Hepatocyte (in vitro differentiated cells): ENCODE results near the gene XDH. TPM values are rescaled to one million over a fixed set of nuclear protein-coding genes. Genes with fewer than 3 reads are reported as not detected.

Source experiments
- DNase-seq: peaks from one replicate; pipeline ENCODE4 v3.0.0-alpha.2; 2016; ENCODE audit warnings: low spot score
- H2AFZ ChIP-seq: fragments of 200-600 bp; sonication (generic); 2 replicates; pipeline ENCODE4 v1.6.0; 2016; ENCODE audit warnings: antibody characterized with exemption, mild to moderate bottlenecking
- H3K27ac ChIP-seq: fragments of 200-600 bp; sonication (generic); 2 replicates; pipeline ENCODE4 v1.5.1; 2016; ENCODE audit warnings: mild to moderate bottlenecking
- H3K27me3 ChIP-seq: fragments of 200-600 bp; sonication (generic); 2 replicates; pipeline ENCODE4 v1.6.1; 2016
- H3K36me3 ChIP-seq: fragments of 200-600 bp; sonication (generic); replicated peaks from 2 replicates; pipeline ENCODE4 v1.5.1; 2016; ENCODE audit warnings: low read depth; ENCODE audit not compliant: insufficient read depth
- H3K4me1 ChIP-seq: fragments of 200-600 bp; sonication (generic); 2 replicates; pipeline ENCODE4 v1.5.1; 2016; ENCODE audit warnings: mild to moderate bottlenecking, moderate library complexity; ENCODE audit not compliant: insufficient read depth
- H3K4me2 ChIP-seq: fragments of 200-600 bp; sonication (generic); 2 replicates; pipeline ENCODE4 v1.6.0; 2016
- H3K4me3 ChIP-seq: fragments of 200-600 bp; sonication (generic); 2 replicates; pipeline ENCODE4 v1.5.1; 2016; ENCODE audit warnings: mild to moderate bottlenecking
- H3K79me2 ChIP-seq: fragments of 200-600 bp; sonication (generic); 2 replicates; pipeline ENCODE4 v1.6.0; 2017; ENCODE audit warnings: mild to moderate bottlenecking
- H3K9me2 ChIP-seq: fragments of 200-600 bp; sonication (generic); replicated peaks from 2 replicates; pipeline ENCODE4 v1.6.0; 2017; ENCODE audit warnings: mild to moderate bottlenecking; ENCODE audit not compliant: insufficient read depth
- H3K9me3 ChIP-seq: fragments of 200-600 bp; sonication (generic); 2 replicates; pipeline ENCODE4 v1.5.1; 2016; ENCODE audit warnings: low read depth, mild to moderate bottlenecking
- H4K20me1 ChIP-seq: fragments of 200-600 bp; sonication (generic); 2 replicates; pipeline ENCODE4 v1.6.0; 2016; ENCODE audit warnings: mild to moderate bottlenecking; ENCODE audit not compliant: insufficient read depth, poor library complexity, severe bottlenecking
- CTCF ChIP-seq: fragments of 200-600 bp; sonication (generic); IDR thresholded peaks from 2 replicates; pipeline ENCODE4 v1.5.1; 2016; ENCODE audit warnings: antibody characterized with exemption, mild to moderate bottlenecking; ENCODE audit not compliant: poor library complexity
- EZH2 ChIP-seq: fragments of 200-600 bp; sonication (generic); IDR thresholded peaks from 2 replicates; pipeline ENCODE4 v1.6.1; 2016; ENCODE audit warnings: antibody characterized with exemption, mild to moderate bottlenecking, borderline replicate concordance
- EZH2phosphoT487 ChIP-seq: fragments of 200-600 bp; sonication (generic); IDR thresholded peaks from one replicate; pipeline ENCODE4 v1.6.1; 2018; ENCODE audit warnings: antibody characterized with exemption, mild to moderate bottlenecking, low read depth, moderate library complexity; ENCODE audit not compliant: unreplicated experiment, severe bottlenecking
- WGBS: methylation state at CpG from one replicate; pipeline ENCODE4 v1.1.6; 2016; ENCODE audit warnings: low lambda C conversion rate; ENCODE audit errors: missing lambda C conversion rate; 5-methylcytosine and 5-hydroxymethylcytosine counted together
- polyA plus RNA-seq: library from polyadenylated mRNA; unstranded; fragments of >200 nt; fragmentation: Nextera tagmentation; extraction: Ambion mirVana; gene quantifications from 2 replicates; pipeline ENCODE4 v1.2.1, GENCODE V29; 2016
- total RNA-seq: library from RNA; depleted of rRNA; stranded (reverse); fragments of >200 nt; gene quantifications from 2 replicates; pipeline ENCODE4 v1.2.3, GENCODE V29; 2014

XDH gene
- total and polyA plus RNA-seq, 2 experiments from 2014 or later, result 1.6 to 6.7 TPM

- Histone ChIP-seq H4K20me1 (no peaks in the 10 kb centered on the region), H3K9me3 (no peaks in the 10 kb centered on the region), H3K9me2 (no peaks in the 10 kb centered on the region), H3K4me2 (no peak overlapping the region), H3K36me3 (no peaks in the 10 kb centered on the region), H3K4me3 (no peak overlapping the region), H3K27me3 (no peaks in the 10 kb centered on the region), H3K27ac (no peak overlapping the region), H3K4me1 (no peaks in the 10 kb centered on the region), H2AFZ (no peak overlapping the region), H3K79me2 (no peaks in the 10 kb centered on the region)
- DNase-seq, result no peak
- 91% methylated on average over 2 of the region's 2 CpGs for WGBS
- TF ChIP-seq CTCF, result no peak
- TF ChIP-seq EZH2, result no peak
- no peak for TF ChIP-seq EZH2phosphoT487
Observed at GRCh38 chr2:31442376-31442775, 27.8 kb upstream of the XDH start.

GRCh38 chr2:31440764-31441163 is 26.2 kb upstream of the XDH start:
- Histone ChIP-seq H2AFZ (no peak overlapping the region), H3K79me2 (no peaks in the 10 kb centered on the region), H3K36me3 (no peaks in the 10 kb centered on the region), H3K27me3 (no peaks in the 10 kb centered on the region), H3K9me3 (no peaks in the 10 kb centered on the region), H3K4me1 (no peaks in the 10 kb centered on the region), H3K27ac (no peak overlapping the region), H4K20me1 (no peaks in the 10 kb centered on the region), H3K4me2 (no peak overlapping the region), H3K9me2 (no peaks in the 10 kb centered on the region), H3K4me3 (no peak overlapping the region)
- TF ChIP-seq EZH2phosphoT487 (no peak), CTCF (no peak), EZH2 (no peak)
- DNase-seq, result no peak
- WGBS, result 70% methylated on average over 2 of the region's 2 CpGs

- Histone ChIP-seq H3K27ac (no peak overlapping the region), H3K27me3 (no peaks in the 10 kb centered on the region), H4K20me1 (no peaks in the 10 kb centered on the region), H3K36me3 (no peaks in the 10 kb centered on the region), H3K79me2 (no peaks in the 10 kb centered on the region), H3K9me3 (no peaks in the 10 kb centered on the region), H3K4me2 (no peak overlapping the region), H3K4me3 (no peak overlapping the region), H3K4me1 (no peaks in the 10 kb centered on the region), H3K9me2 (no peaks in the 10 kb centered on the region), H2AFZ (no peak overlapping the region)
- TF ChIP-seq EZH2 (no peak), EZH2phosphoT487 (no peak), CTCF (peak; percentile 12)
- 83% methylated on average over 3 of the region's 3 CpGs for WGBS
- DNase-seq, result no peak
Observed at GRCh38 chr2:31434911-31435310, 20.4 kb upstream of the XDH start.

GRCh38 chr2:31433541-31433940 is 19.0 kb upstream of the XDH start:
- 94% methylated on average over 3 of the region's 3 CpGs for WGBS

More at GRCh38 chr2:31433541-31433940, 19.0 kb upstream of the XDH start:
- Histone ChIP-seq H4K20me1 (no peaks in the 10 kb centered on the region), H3K4me1 (no peaks in the 10 kb centered on the region), H3K4me2 (no peak overlapping the region), H3K79me2 (no peaks in the 10 kb centered on the region), H3K27me3 (no peaks in the 10 kb centered on the region), H2AFZ (no peak overlapping the region), H3K36me3 (no peaks in the 10 kb centered on the region), H3K9me2 (no peaks in the 10 kb centered on the region), H3K9me3 (no peaks in the 10 kb centered on the region), H3K27ac (no peak overlapping the region), H3K4me3 (no peak overlapping the region)
- TF ChIP-seq EZH2 (no peak), EZH2phosphoT487 (no peak), CTCF (no peak)
- no peak for DNase-seq
